GM18519 (cell line): ENCODE results near the gene PICK1.
"Not testable (repeated sequence)": the region's sequence is repeated elsewhere in the genome, so short reads cannot be mapped to it uniquely, and the experiment has no call there.

ENCODE experiments used
- ATAC-seq: cut with Tn5 transposase; IDR thresholded peaks from one replicate; pipeline ENCODE4 v1.9.1; 2021; ENCODE audit warnings: mild to moderate bottlenecking, moderate library complexity; ENCODE audit not compliant: unreplicated experiment, low FRiP score

PICK1 gene

DNA sequence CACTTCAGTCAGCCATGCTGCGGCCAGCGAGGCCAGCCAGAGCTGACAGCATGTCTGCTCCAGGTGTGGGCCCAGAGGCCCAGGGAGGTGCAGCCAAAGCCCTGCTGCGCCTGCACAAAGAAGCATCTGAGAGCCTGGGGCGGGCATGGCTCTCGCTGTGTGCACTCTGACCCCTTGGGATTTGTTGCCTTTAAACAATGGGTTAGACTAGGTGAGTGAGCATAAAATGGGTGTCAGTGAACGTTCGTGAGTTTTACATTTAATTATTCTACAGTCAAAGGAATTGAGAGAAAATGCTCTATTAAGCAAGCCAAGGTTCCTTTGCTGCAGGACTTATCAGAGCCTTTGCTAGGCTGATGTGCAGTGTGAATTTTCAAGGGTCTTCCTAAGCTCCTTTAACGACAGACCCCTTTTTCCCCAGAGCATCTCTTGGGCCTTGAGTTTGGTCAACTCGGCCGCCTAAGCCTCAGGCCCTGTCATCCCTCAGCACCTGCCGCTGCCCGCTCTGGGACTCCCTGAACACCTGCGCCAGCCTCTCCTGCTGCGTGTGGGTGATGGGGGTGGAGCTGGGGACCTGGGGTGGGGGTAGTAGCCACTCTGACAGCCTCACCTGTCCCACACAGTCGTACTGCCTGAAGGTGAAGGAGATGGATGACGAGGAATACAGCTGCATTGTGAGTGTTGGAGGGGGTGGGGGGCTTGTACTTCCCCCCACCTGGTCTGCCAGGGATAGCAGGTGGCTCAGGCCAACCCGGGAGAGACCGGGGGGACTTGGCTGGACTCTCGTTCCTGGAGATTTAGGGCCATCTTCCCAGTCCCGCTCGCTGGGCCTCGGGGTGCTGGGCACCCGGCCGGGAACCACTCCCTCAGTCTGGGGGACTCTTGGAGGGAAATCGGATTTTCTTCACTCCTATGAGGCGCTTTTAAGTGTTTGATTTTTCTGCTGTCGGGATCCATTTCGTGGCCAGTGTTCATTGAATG lies 16.2 kb downstream of the PICK1 start:
- ATAC-seq: no peak

- no peak for ATAC-seq
Observed at GRCh38 chr22:38074181-38075104, 17.2 kb downstream of the PICK1 start.

- no peak for ATAC-seq
Observed at GRCh38 chr22:38075105-38075825, 18.1 kb downstream of the PICK1 start.

- ATAC-seq: no peak
Observed at GRCh38 chr22:38075961-38076360, 18.8 kb downstream of the PICK1 start.

DNA sequence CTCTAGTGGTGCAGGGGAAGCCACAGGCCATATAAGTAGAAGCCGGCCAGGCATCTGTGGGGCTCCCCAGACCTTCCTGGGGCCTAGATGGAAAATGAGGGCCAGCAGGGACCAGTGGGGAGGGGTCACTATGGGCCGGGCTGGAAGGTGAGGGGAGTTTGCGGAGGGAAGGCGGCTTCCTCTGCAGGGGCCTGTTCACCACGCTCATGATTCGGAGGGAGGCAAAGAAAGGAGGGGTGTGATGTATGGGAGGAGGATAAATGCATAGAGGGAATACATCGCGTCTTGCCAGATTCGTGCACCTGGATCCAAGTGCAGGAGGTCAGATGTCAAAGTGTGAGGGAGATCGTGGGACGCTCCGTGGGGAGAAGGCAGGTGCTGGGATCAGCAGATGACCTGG lies 19.9 kb downstream of the PICK1 start:
- ATAC-seq: no peak

DNA sequence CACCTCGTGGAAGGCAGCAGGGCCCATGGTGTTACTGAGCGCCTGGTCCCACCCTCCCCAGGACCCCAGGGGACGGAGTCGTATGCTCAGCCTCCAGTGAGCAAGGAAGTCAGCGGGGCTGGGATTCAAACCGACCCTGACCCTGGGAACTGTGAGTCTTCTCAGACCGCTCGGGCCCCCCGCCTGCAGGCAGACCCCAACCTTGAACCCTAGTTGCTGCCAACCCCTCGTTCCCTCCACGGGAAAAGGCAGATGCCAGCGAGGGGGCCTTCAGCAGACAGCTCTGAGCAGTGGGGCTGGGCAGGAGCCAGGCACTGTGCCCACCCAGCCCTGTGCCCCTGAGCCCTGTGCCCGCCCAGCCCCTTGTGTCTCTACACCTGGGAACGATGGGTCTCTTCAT lies 20.4 kb downstream of the PICK1 start:
- ATAC-seq: no peak

- ATAC-seq: no peak
Observed at GRCh38 chr22:38078046-38078840, 21.0 kb downstream of the PICK1 start.

DNA sequence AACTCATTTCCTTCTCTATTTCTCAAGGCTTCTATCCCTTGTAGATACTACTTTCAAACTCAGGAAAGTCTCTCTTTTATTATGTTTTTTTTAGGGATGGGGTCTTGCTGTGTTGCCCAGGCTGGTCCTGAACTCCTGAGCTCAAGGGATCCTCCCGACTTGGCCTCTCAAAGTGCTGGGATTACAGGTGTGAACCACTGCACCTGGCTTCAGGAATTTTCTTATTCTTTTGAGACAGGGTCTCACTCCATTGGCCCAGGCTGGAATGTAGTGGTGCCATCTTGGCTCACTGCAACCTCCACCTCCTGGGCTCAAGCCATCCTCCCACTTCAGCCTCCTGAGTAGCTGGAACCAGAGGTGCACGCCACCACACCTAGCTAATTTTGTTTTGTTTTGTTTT lies 22.0 kb downstream of the PICK1 start:
- ATAC-seq: not testable (repeated sequence)

GRCh38 chr22:38079804-38080203 lies 22.6 kb downstream of the PICK1 start:
- no peak for ATAC-seq

- ATAC-seq: no peak
Observed at GRCh38 chr22:38080474-38080849, 23.3 kb downstream of the PICK1 start.

DNA sequence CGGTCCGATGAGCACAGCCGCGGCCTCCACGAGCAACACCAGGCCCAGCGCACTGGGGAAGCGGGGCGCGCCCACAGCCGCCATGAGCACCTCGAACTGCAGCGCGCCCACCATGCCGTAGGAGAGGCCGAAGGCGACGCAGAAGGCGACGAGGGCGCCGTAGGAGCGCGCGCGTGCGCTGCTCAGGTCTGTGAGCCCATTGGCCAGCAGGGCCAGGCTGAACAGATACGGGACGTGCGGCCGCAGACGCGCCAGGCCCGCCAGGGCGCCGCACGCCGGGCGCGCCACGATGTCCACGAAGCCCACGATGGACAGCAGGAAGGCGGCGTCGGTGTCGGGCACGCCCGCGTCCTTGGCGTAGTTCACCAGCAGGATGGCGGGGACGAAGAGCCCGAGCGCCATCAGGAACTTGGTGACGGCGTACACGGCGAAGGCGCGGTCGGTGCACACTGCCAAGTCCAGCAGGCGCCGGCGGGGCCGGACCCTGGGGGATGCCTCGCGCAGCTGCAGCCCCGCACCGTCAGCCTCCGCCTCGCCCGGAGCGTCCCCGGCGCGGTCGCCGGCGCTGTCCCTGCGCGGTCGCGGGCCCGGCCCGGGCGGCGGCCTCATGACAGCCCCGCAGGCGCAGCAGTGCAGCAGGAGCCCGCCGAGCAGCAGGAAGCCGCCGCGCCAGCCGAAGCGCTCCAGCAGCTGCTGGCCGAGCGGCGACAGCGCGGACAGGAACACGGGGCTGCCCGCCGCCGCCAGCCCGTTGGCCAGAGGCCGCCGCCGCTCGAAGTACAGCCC lies 23.8 kb downstream of the PICK1 start:
- no peak for ATAC-seq

DNA sequence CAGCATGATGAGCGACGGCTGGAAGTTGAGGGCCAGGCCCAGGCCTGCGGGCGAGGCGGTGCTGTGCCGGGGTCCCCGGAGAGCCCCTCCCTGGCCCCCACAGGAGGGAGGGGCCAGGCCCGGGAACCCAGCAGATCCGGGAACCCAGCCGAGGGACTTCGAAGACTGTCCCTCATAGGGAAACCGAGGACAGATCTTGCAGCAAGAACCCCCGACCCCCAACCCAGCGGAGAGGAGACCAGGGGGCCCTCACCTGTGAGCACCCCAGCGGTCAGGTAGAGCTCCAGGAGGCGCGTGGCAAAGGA lies 24.4 kb downstream of the PICK1 start:
- ATAC-seq: no peak

- ATAC-seq: no peak
Observed at GRCh38 chr22:38081941-38082828, 25.0 kb downstream of the PICK1 start.

DNA sequence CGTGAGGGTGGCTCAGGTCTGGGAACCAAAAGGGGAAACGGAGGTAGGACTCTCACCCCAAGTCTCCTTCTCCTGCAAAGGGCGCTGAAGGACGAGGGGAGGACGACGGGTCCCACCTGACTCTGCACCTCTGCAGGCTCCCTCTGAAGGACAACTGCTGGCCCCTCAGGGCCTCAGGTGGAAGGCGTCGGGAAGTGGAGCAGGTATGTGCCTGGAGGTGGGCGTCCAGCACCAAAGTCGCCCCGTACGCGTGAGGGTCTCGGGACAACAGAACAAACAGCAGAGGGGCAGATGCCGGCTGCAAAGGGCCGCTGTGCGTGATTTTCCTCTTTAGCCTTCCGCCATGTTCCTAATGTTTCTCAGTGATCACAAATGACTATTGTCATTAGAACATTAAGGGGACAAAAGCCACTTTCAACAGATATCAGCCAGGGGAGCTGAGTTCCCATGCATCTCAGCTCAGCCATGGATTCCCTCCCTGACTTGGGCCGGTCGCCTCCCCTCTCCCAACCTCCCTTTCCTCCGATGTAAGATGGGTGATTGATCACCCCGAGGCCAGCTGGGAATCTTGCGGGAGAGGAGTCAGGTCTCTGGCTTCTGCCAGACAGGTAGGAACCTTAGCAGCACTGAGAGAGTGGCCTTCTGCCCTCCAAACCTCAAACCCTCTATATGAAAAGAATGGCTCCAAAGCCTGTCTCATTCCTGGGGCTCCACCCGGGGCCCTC lies 25.9 kb downstream of the PICK1 start:
- no peak for ATAC-seq

GRCh38 chr22:38083931-38084631 lies 26.9 kb downstream of the PICK1 start, which contains the start of gene SLC16A8:
TSS of gene SLC16A8 (minus strand) at chr22:38084184. CDS start at chr22:38082873, 1,311 bp downstream.
- ATAC-seq: no peak

GRCh38 chr22:38085056-38085455 lies 27.9 kb downstream of the PICK1 start:
- ATAC-seq: no peak

DNA sequence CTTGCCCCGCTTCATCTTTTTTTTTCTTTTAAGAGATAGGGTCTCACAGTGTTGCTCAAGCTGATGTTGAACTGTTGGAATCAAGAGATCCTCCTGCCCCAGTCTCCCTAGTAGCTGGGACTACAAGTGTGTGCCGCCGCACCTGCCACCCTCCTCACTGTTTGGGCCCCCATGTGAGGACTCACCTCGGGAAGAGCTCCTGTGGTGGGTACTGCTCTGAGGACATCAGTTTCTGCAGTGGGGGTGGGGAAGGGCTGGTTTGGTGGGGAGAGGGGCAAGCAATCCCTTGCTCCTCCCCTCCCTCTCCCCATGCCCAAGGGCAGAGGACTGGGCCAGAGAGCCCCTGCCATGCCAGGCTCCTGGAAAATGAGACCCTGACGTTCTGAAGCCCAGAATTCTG lies 28.3 kb downstream of the PICK1 start:
- no peak for ATAC-seq
